Measurements from ENCODE around the gene CLMN. TPM values are rescaled to one million over a fixed set of nuclear protein-coding genes. Genes with fewer than 3 reads are reported as not detected.
A peak's percentile ranks its signal among the peaks of the same experiment; 100 is the strongest.
"Not testable (repeated sequence)": the region's sequence is repeated elsewhere in the genome, so short reads cannot be mapped to it uniquely, and the experiment has no call there.

CLMN gene
- total RNA-seq, 1 donor from 2014 or later: 8.5 TPM

- no peak for DNase-seq
Measured at GRCh38 chr14:95163132-95163531, 156.6 kb downstream of the CLMN start.

GRCh38 chr14:95162641-95163040, 157.1 kb downstream of the CLMN start:
- DNase-seq: no peak

- DNase-seq: peak; percentile 98
Measured at GRCh38 chr14:95157327-95158189, 162.2 kb downstream of the CLMN start, which contains the start of gene DICER1. TSS of gene DICER1 (minus strand) at chr14:95157529. CDS start at chr14:95133458, 24,071 bp downstream.

GRCh38 chr14:95157048-95157326, 162.7 kb downstream of the CLMN start:
- DNase-seq: no peak

GRCh38 chr14:95156161-95157047, 163.3 kb downstream of the CLMN start:
- peak; percentile 11 for DNase-seq

DNA sequence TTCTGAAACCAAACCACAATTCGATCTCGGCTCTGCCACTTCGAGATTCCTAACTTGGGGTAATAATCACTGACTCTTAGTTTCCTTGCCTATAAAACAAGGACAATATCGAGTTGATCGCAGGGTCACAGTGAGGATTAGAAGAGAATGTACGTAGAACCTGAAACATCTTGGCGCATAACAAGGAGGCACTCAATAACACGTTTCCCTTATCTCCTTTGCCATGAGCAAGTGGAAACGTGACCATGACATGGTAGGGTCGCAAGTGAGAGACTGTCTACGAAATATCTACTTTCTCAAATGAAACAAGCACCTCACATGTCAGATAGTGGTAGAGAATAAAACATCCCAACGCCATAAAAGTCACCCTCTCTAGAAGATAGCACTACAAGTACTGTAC, 164.7 kb downstream of the CLMN start:
- DNase-seq: no peak

DNA sequence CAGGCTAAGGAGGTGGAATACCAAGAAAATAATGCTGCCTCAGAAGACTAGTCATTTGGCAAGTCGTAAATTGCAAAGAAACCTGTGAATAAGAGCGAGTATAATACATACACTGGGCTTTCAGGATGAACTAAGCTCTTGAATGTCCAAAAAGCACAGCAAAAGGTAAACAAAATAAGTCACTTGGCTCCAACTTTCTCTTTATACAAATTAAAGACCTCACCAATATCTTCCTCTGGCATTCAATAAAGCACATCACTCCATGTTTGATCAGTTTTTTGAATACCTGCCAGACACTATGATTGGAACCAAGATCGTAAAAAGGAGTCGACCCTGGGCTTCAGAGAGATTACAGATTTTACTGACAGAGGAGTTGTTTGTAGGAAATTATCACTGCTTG, 165.8 kb downstream of the CLMN start:
- no peak for DNase-seq

DNA sequence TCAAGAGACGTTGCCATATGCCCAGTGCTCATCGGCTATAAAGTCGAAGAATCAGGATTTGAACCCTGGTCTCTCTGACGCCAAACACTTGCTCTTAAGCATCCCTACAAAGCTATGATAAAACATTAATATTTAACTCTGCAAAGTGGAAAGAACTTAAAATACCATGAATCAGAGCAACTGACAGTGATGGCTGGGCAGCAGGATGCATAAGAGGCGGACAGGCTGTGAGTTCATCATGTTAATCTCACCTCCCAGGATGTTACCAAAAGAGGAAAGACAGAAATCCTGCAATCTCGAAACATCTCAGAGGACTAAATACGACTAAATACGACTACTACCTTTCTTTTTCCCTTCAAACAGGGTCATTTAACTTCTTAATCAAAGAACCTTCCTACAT, 168.1 kb downstream of the CLMN start:
- no peak for DNase-seq

DNA sequence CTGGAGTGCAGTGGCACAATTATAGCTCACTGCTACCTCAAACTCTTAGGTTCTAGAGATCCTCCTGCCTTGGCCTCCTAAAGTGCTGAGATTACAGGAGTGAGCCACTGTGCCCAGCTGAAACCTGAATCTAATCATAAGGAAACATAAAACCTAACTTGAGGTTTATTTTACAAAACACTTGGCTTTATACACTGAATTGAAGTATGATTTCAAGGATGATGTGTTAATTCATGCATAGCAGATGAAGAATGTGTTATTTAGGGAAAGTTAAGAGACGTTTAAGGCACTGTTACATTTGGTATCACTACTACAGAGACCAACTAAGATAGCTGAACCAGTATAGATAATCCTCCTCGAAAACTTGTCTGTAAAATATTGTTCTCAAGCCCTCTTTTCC, 168.8 kb downstream of the CLMN start:
- DNase-seq: no peak

DNA sequence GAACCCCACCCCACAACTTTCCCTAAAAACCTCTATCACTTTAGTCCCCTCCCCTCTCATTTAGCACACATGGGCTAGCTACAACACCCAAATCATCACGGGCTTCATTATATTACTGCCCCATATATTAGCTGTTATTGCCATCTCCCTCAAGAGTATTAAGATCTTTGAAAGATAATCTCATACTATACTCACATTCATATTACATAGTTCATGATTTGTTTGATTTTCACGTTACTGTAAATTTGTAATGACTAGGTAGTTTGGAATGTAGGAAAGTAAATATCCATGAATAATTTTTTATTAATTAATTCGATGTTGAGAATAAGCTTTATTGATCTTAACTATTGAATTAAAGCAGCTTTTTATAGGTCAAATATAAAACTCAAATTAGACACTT, 170.3 kb downstream of the CLMN start:
- DNase-seq: no peak

- no peak for DNase-seq
Measured at GRCh38 chr14:95147597-95147996, 172.1 kb downstream of the CLMN start.

DNA sequence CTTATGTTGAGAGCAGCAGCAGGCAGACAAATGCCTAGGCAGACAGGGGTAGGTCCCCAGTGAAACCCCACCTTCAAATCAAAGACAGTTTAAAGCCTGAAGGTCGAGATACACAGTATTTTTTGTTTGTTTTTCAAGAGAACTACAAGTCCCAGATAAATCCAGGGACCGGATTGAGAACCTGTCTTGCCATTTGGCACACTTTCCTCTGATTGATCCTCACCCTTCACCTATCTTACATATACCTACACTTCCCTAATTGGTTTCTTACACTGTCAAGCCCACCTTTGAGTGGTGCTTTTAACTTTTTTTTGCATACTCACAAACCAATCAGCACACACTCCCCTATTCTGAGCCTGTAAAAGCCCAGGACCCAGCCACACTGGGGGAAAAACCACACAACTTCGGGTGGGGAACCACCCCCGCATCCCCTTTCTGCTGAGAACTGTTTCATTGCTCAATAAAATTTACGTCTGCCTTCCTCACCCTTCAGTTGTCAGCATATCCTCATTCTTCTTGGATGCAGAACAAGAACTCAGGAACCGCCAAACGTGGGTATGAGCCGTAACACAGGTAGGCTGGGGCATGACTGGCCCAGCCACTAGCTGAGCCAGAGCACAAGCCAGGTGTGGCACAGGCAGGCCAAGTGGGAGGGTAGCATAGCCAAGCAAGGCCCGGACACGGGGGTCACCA, 173.5 kb downstream of the CLMN start:
- no peak for DNase-seq

DNA sequence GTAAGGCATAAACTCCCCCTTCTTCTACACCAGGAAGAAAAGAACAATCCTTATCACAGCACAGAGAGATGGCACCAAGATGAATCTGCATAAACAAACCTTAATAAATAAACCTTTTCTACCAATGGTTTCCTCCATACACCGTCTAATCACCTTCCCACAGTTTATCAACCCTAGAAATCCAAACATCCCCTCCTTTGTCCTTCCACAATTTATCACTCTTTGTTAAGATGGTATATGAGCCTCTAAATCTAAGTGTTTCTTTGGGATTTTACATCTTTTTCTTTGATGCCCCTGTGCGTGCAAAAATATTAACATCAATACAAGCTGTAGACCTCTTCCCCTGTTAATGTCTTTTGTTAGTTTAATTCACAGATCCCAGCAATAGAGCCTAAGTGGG, 174.9 kb downstream of the CLMN start:
- no peak for DNase-seq

DNA sequence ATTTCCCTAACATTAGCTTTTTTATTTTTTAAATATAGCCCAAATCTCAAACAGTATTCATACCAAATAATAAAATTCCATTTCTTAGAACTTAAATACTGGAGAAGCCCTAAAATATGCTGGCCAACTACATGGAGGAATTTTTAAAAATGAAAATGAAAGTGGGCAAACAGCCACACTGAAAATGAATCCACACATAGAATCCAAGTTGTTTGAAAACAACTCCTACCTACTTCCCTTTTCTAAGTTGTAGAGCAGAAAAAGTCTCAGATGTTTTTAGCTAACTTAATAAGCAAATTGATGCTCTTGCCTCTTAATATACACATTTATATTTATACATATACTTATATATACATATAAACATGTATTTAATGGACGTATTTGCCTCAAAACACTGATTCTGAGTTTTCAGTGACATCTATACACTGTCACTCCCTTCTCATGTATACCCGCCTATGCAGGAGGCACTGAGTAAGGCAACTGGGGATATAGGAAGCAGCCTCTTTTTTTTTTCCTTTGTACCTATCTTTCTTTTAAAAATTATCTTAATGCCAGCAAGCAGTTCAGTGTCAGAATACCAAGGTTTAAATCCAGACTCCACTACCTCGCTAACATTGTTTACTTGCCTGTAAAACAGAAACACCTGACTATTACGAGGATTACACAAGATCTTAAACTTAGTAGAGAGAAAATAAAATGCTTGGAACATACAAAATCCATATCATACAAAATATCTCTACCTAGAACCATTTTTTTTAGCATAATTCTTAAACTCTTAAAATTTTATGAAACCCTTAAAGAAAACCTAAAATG, 175.7 kb downstream of the CLMN start:
- DNase-seq: peak; percentile 29

GRCh38 chr14:95142208-95142607, 177.5 kb downstream of the CLMN start:
- no peak for DNase-seq

GRCh38 chr14:95141684-95142083, 178.0 kb downstream of the CLMN start:
- DNase-seq: no peak

GRCh38 chr14:95140060-95140858, 179.4 kb downstream of the CLMN start:
- DNase-seq: no peak

DNA sequence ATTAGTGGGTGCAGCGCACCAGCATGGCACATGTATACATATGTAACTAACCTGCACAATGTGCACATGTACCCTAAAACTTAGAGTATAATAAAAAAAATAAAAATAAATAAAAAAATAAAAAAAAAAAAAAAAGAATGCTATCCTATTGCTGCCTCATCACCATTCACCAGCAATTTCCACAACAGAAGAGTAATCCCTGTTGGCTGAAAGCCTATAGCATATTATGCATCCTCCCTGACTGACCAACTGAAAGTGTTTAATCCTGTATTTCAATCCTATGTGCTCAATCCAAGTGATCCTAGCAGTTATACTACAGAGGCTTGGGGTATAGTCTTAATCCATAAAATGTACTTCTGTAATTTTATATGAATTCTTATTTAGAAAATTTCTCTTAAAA, 180.8 kb downstream of the CLMN start:
- peak; percentile 24 for DNase-seq

GRCh38 chr14:95138455-95138854, 181.3 kb downstream of the CLMN start:
- DNase-seq: not testable (repeated sequence)

GRCh38 chr14:95137804-95138167, 181.9 kb downstream of the CLMN start:
- DNase-seq: no peak

- DNase-seq: no peak
Measured at GRCh38 chr14:95137164-95137803, 182.4 kb downstream of the CLMN start.

All from tongue (tissue), 2 donors.